ENCODE results near the gene MYBBP1A. TPM values are rescaled to one million over a fixed set of nuclear protein-coding genes. Genes with fewer than 3 reads are reported as not detected.
"Not testable (repeated sequence)": the region's sequence is repeated elsewhere in the genome, so short reads cannot be mapped to it uniquely, and the experiment has no call there.

The MYBBP1A gene
- polyA plus RNA-seq, 10 donors: 25.9 to 41.9 (median 31.3) TPM

GRCh38 chr17:4588898-4589625 lies 33.9 kb upstream of the MYBBP1A start:
- DNase-seq: no peak

GRCh38 chr17:4588391-4588790 lies 33.2 kb upstream of the MYBBP1A start:
- DNase-seq: no peak

GRCh38 chr17:4587803-4588202 lies 32.6 kb upstream of the MYBBP1A start:
- no peak for DNase-seq

GRCh38 chr17:4587195-4587594 lies 32.0 kb upstream of the MYBBP1A start:
- no peak for DNase-seq

GRCh38 chr17:4586043-4586442 lies 30.9 kb upstream of the MYBBP1A start:
- no peak for DNase-seq

- no peak for DNase-seq
Observed at GRCh38 chr17:4585638-4585994, 30.4 kb upstream of the MYBBP1A start.

- no peak for DNase-seq
Observed at GRCh38 chr17:4584917-4585637, 29.9 kb upstream of the MYBBP1A start.

- peak in 1 of 3 donors; percentile 79 for DNase-seq
Observed at GRCh38 chr17:4584101-4584916, 29.1 kb upstream of the MYBBP1A start, which contains the start of gene SMTNL2. Gene SMTNL2 (plus strand): TSS chr17:4584529. CDS start chr17:4584606, 77 bp downstream.

- peak in 1 of 3 donors; percentile 65 for DNase-seq
Observed at GRCh38 chr17:4583782-4584100, 28.6 kb upstream of the MYBBP1A start.

GRCh38 chr17:4583206-4583605 lies 28.0 kb upstream of the MYBBP1A start:
- no peak for DNase-seq

- DNase-seq: no peak
Observed at GRCh38 chr17:4582691-4583090, 27.5 kb upstream of the MYBBP1A start.

- no peak for DNase-seq
Observed at GRCh38 chr17:4582101-4582501, 26.9 kb upstream of the MYBBP1A start.

- no peak for DNase-seq
Observed at GRCh38 chr17:4580291-4580690, 25.1 kb upstream of the MYBBP1A start.

- no peak for DNase-seq
Observed at GRCh38 chr17:4579678-4580077, 24.5 kb upstream of the MYBBP1A start.

- DNase-seq: not testable (repeated sequence)
Observed at GRCh38 chr17:4578349-4578748, 23.2 kb upstream of the MYBBP1A start.

- DNase-seq: no peak
Observed at GRCh38 chr17:4577386-4577993, 22.3 kb upstream of the MYBBP1A start.

GRCh38 chr17:4576729-4577322 lies 21.6 kb upstream of the MYBBP1A start:
- DNase-seq: no peak

GRCh38 chr17:4576161-4576558 lies 21.0 kb upstream of the MYBBP1A start:
- DNase-seq: no peak

GRCh38 chr17:4574448-4575045 lies 19.4 kb upstream of the MYBBP1A start:
- DNase-seq: no peak

GRCh38 chr17:4573669-4574068 lies 18.5 kb upstream of the MYBBP1A start:
- no peak for DNase-seq

GRCh38 chr17:4573115-4573514 lies 17.9 kb upstream of the MYBBP1A start:
- no peak for DNase-seq
